Measurements from ENCODE around the gene TRIM52.

GRCh38 chr5:181271081-181271480 is 10.1 kb upstream of the TRIM52 start:
- TF ChIP-seq CTCF (IDR thresholded peaks at IDR 0.05) (no peak), POLR2A (IDR thresholded peaks at IDR 0.05) (no peak)

Measured in esophagus squamous epithelium (tissue), 4 donors.